PC-3 (cell line): ENCODE data around the gene RNASEH2B. TPM values are rescaled to one million over a fixed set of nuclear protein-coding genes. Genes with fewer than 3 reads are reported as not detected.

Experiments used
- ATAC-seq: fragments of 200-7000 bp; cut with Tn5 transposase; 2 replicates; pipeline ENCODE4 v1.9.1; 2020; ENCODE audit warnings: mild to moderate bottlenecking, moderate library complexity
- BruUV-seq: library from RNA; stranded (reverse); fragments of 400-500 nt; replicated peaks from 2 replicates; lab custom pipeline; 2021; lab: Mats Ljungman, UMichigan
- CTCF ChIA-PET: fragments of 300-600 bp; sonication (Branson Sonifier 250); formaldehyde crosslinking; loops from one replicate; lab custom pipeline; 2022; ENCODE audit warnings: antibody characterized with exemption; lab: Charles Lee
- POLR2A ChIA-PET: fragments of 300-600 bp; sonication (Branson Sonifier 250); formaldehyde crosslinking; loops from one replicate; lab custom pipeline; 2022; ENCODE audit warnings: antibody characterized with exemption; ENCODE audit not compliant: unreplicated experiment; lab: Charles Lee
- DNase-seq: peaks from one replicate; pipeline ENCODE4 v3.0.0-alpha.2; 2015
- H2AFZ ChIP-seq: fragments of 300-600 bp; sonication (generic); 2 replicates; pipeline ENCODE4 v1.6.0; 2016; ENCODE audit warnings: antibody characterized with exemption, low read length
- H3F3A ChIP-seq: fragments of 300-600 bp; sonication (generic); one replicate; pipeline ENCODE4 v1.6.0; 2017; ENCODE audit warnings: antibody characterized with exemption, low read length, control low read depth, mild to moderate bottlenecking; ENCODE audit not compliant: unreplicated experiment
- H3K27ac ChIP-seq: fragments of 300-600 bp; sonication (generic); 2 replicates; pipeline ENCODE4 v1.5.1; 2016; ENCODE audit warnings: mild to moderate bottlenecking, low read length
- H3K27me3 ChIP-seq: fragments of 300-600 bp; sonication (generic); 2 replicates; pipeline ENCODE4 v1.6.1; 2016; ENCODE audit warnings: low read length, mixed read lengths
- H3K36me3 ChIP-seq: fragments of 300-600 bp; sonication (generic); 2 replicates; pipeline ENCODE4 v1.6.1; 2016; ENCODE audit warnings: low read depth, mixed run types, low read length, mixed read lengths
- H3K4me1 ChIP-seq: fragments of 300-600 bp; sonication (generic); 2 replicates; pipeline ENCODE4 v1.5.1; 2016; ENCODE audit warnings: low read length; ENCODE audit not compliant: insufficient read depth
- H3K4me2 ChIP-seq: fragments of 300-600 bp; sonication (generic); 2 replicates; pipeline ENCODE4 v1.6.0; 2016; ENCODE audit warnings: low read length
- H3K4me3 ChIP-seq: fragments of 300-600 bp; sonication (generic); 2 replicates; pipeline ENCODE4 v1.5.1; 2016; ENCODE audit warnings: mild to moderate bottlenecking, low read length, mixed read lengths
- H3K79me2 ChIP-seq: fragments of 300-600 bp; sonication (generic); 2 replicates; pipeline ENCODE4 v1.6.1; 2017; ENCODE audit warnings: low read length, mixed read lengths
- H3K9ac ChIP-seq: fragments of 300-600 bp; sonication (generic); 2 replicates; pipeline ENCODE4 v1.6.0; 2016; ENCODE audit warnings: mild to moderate bottlenecking, low read length
- H3K9me2 ChIP-seq: fragments of 300-600 bp; sonication (generic); replicated peaks from 2 replicates; pipeline ENCODE4 v1.6.1; 2016; ENCODE audit warnings: mixed run types, low read length, mixed read lengths
- H3K9me3 ChIP-seq: fragments of 300-600 bp; sonication (generic); 2 replicates; pipeline ENCODE4 v1.6.1; 2016; ENCODE audit warnings: low read length, mixed read lengths
- H4K20me1 ChIP-seq: fragments of 300-600 bp; sonication (generic); 2 replicates; pipeline ENCODE4 v1.6.1; 2016; ENCODE audit warnings: low read length, mixed read lengths
- CTCF ChIP-seq: fragments of 300-600 bp; sonication (generic); conservative IDR thresholded peaks from 2 replicates; pipeline ENCODE4 v1.5.1; 2017; ENCODE audit warnings: antibody characterized with exemption, low read depth, mild to moderate bottlenecking, low read length
- EZH2 ChIP-seq: fragments of 300-600 bp; sonication (generic); IDR thresholded peaks from one replicate; pipeline ENCODE4 v1.6.1; 2017; ENCODE audit warnings: antibody characterized with exemption, mild to moderate bottlenecking, low read length; ENCODE audit not compliant: unreplicated experiment
- EZH2phosphoT487 ChIP-seq: fragments of 300-600 bp; sonication (generic); IDR thresholded peaks from 2 replicates; pipeline ENCODE4 v1.6.1; 2018; ENCODE audit warnings: mild to moderate bottlenecking, antibody characterized with exemption, low read length, borderline replicate concordance
- intact Hi-C: fragments of 100-400 bp; cut with micrococcal nuclease; formaldehyde crosslinking; loops from 2 replicates; pipeline ENCODE4 v1.9.0; 2023
- total RNA-seq: library from RNA; depleted of rRNA; stranded (reverse); fragments of >200 nt; gene quantifications from 2 replicates; pipeline ENCODE4 v1.2.3, GENCODE V29; 2014

Gene RNASEH2B
- total RNA-seq, 1 experiment from 2014 or later: 36.0 TPM

- ChIA-PET POLR2A (no interaction called here), CTCF (no interaction called here)
- H2AFZ ChIP-seq: no peak overlapping the region
- intact Hi-C loops: no loop called here
- no peaks in the 10 kb centered on the region for H3F3A ChIP-seq
- BruUV-seq: no TSS peak
- ATAC-seq: peak; percentile 71
- no peak overlapping the region for H3K9ac ChIP-seq
- no peak for DNase-seq
- H3K9me2 ChIP-seq: no peaks in the 10 kb centered on the region
- H3K4me1 ChIP-seq: no peaks in the 10 kb centered on the region
- H3K4me3 ChIP-seq: no peak overlapping the region
- H3K36me3 ChIP-seq: no peaks in the 10 kb centered on the region; the same call in 1 of the 2 replicates
- H3K27ac ChIP-seq: no peak overlapping the region
- TF ChIP-seq EZH2 (no peak), CTCF (no peak), EZH2phosphoT487 (no peak)
- H3K27me3 ChIP-seq: no peaks in the 10 kb centered on the region
- no peaks in the 10 kb centered on the region for H3K9me3 ChIP-seq
- no peaks in the 10 kb centered on the region for H3K79me2 ChIP-seq
- H3K4me2 ChIP-seq: no peak overlapping the region
- H4K20me1 ChIP-seq: no peaks in the 10 kb centered on the region
These were observed 36.1 kb downstream of the RNASEH2B start for GRCh38 chr13:50945669-50946068.

- no peak overlapping the region for H3K9ac ChIP-seq
- H3K36me3 ChIP-seq: no peaks in the 10 kb centered on the region; the same call in 1 of the 2 replicates
- H3K9me3 ChIP-seq: no peaks in the 10 kb centered on the region
- H3K27ac ChIP-seq: no peak overlapping the region
- no peaks in the 10 kb centered on the region for H3F3A ChIP-seq
- ChIA-PET CTCF (no interaction called here), POLR2A (no interaction called here)
- H3K4me2 ChIP-seq: no peak overlapping the region
- H3K4me3 ChIP-seq: no peak overlapping the region
- H3K9me2 ChIP-seq: no peaks in the 10 kb centered on the region
- TF ChIP-seq EZH2phosphoT487: no peak
- TF ChIP-seq EZH2: no peak
- TF ChIP-seq CTCF: no peak
- DNase-seq (peak; percentile 3), ATAC-seq (peak; percentile 43)
- H3K79me2 ChIP-seq: no peaks in the 10 kb centered on the region
- no peak overlapping the region for H2AFZ ChIP-seq
- no peaks in the 10 kb centered on the region for H3K27me3 ChIP-seq
- no peaks in the 10 kb centered on the region for H3K4me1 ChIP-seq
- no TSS peak for BruUV-seq
- intact Hi-C loops: no loop called here
- no peaks in the 10 kb centered on the region for H4K20me1 ChIP-seq
These were observed 39.0 kb downstream of the RNASEH2B start for GRCh38 chr13:50948601-50949000.

- Histone ChIP-seq H3K9ac (no peak overlapping the region), H3K9me2 (no peaks in the 10 kb centered on the region), H3K9me3 (no peaks in the 10 kb centered on the region), H3K4me1 (no peaks in the 10 kb centered on the region), H3K36me3 (no peaks in the 10 kb centered on the region; the same call in 1 of the 2 replicates), H3K4me2 (no peak overlapping the region), H4K20me1 (no peaks in the 10 kb centered on the region), H3K27ac (no peak overlapping the region), H3K27me3 (no peaks in the 10 kb centered on the region), H2AFZ (no peak overlapping the region), H3K4me3 (no peak overlapping the region), H3K79me2 (no peaks in the 10 kb centered on the region), H3F3A (no peaks in the 10 kb centered on the region)
- CTCF ChIA-PET: no interaction called here
- intact Hi-C loops: no loop called here
- no TSS peak for BruUV-seq
- POLR2A ChIA-PET: no interaction called here
- ATAC-seq (no peak), DNase-seq (no peak)
- TF ChIP-seq CTCF (no peak), EZH2phosphoT487 (no peak), EZH2 (no peak)
These were observed 41.3 kb downstream of the RNASEH2B start for GRCh38 chr13:50950849-50951248.
